ENCODE data around the gene PLEKHM3.

Gene PLEKHM3

GRCh38 chr2:207796585-207797350 is 228.6 kb downstream of the PLEKHM3 start:
- DNase-seq (ENCODE audit: low spot score): no peak

- DNase-seq (ENCODE audit: low spot score): no peak
These were observed 233.0 kb downstream of the PLEKHM3 start for GRCh38 chr2:207792244-207792785.

GRCh38 chr2:207791579-207792243 is 233.6 kb downstream of the PLEKHM3 start:
- no peak for DNase-seq (ENCODE audit: low spot score)

- DNase-seq (ENCODE audit: low spot score): no peak
These were observed 234.4 kb downstream of the PLEKHM3 start for GRCh38 chr2:207790898-207791297.

- no peak for DNase-seq (ENCODE audit: low spot score)
These were observed 237.5 kb downstream of the PLEKHM3 start for GRCh38 chr2:207787800-207788199.

- no peak for DNase-seq (ENCODE audit: low spot score)
These were observed 238.3 kb downstream of the PLEKHM3 start for GRCh38 chr2:207787017-207787416.

GRCh38 chr2:207784898-207785297 is 240.4 kb downstream of the PLEKHM3 start:
- DNase-seq (ENCODE audit: low spot score): no peak

GRCh38 chr2:207783514-207783913 is 241.8 kb downstream of the PLEKHM3 start:
- no peak for DNase-seq (ENCODE audit: low spot score)

- DNase-seq (ENCODE audit: low spot score): no peak
These were observed 242.9 kb downstream of the PLEKHM3 start for GRCh38 chr2:207782238-207783030.

GRCh38 chr2:207779523-207779922 is 245.8 kb downstream of the PLEKHM3 start:
- DNase-seq (ENCODE audit: low spot score): no peak

GRCh38 chr2:207778298-207778882 is 246.9 kb downstream of the PLEKHM3 start:
- no peak for DNase-seq (ENCODE audit: low spot score)

GRCh38 chr2:207777124-207777523 is 248.2 kb downstream of the PLEKHM3 start:
- DNase-seq (ENCODE audit: low spot score): no peak

- DNase-seq (ENCODE audit: low spot score): no peak
These were observed 249.9 kb downstream of the PLEKHM3 start for GRCh38 chr2:207775473-207775872.

GRCh38 chr2:207772844-207773205 is 252.5 kb downstream of the PLEKHM3 start:
- no peak for DNase-seq (ENCODE audit: low spot score)

- DNase-seq (ENCODE audit: low spot score): no peak
These were observed 253.1 kb downstream of the PLEKHM3 start for GRCh38 chr2:207772081-207772843.

- DNase-seq (ENCODE audit: low spot score): no peak
These were observed 253.9 kb downstream of the PLEKHM3 start for GRCh38 chr2:207771421-207771820.

All from CD4-positive, alpha-beta T cell treated with Interleukin-6 at 100 ng/mL for 8 hours (primary cell).